Glomerular visceral epithelial cell (primary cell): ENCODE results near the gene TRPV5.
A peak's percentile ranks its signal among the peaks of the same experiment; 100 is the strongest.

Experiments
- DNase-seq: peaks from one replicate; pipeline ENCODE4 v3.0.0-alpha.2; 2016; ENCODE audit errors: extremely low spot score

Gene TRPV5

DNA sequence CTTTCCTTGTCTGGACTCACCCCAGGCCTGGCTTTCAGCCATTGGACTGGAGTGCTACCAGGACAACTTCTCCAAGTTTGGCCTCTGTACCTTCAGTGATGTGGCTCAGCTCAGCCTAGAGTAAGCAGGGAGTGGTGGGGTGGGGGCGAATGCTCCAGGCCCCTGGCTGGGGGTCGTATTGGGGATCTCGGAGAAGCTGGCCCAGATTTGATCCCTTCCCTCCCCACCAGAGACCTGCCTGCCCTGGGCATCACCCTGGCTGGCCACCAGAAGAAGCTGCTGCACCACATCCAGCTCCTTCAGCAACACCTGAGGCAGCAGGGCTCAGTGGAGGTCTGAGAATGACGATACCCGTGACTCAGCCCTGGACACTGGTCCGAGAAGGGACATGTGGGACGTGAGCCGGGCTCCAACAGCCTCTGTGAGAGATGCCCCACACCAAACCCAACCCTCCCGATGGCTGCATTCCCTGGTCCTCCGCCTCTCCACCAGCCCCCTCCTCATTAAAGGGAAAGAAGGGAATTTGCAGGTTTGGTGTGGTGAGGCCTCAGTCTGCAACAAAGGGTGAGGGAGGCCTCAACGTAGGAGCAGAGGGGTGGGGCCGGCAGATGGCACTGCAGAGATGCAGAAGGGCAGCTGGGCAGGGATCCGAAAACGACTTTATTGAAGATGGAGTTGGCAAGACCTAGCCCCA is 62.8 kb downstream of the TRPV5 start:
- DNase-seq = no peak

- DNase-seq = no peak
These were observed 63.4 kb downstream of the TRPV5 start for GRCh38 chr7:142870147-142870559.

GRCh38 chr7:142869434-142869833 is 64.1 kb downstream of the TRPV5 start:
- DNase-seq = no peak

- no peak for DNase-seq
These were observed 64.5 kb downstream of the TRPV5 start for GRCh38 chr7:142868986-142869415.

GRCh38 chr7:142868188-142868985 is 65.2 kb downstream of the TRPV5 start:
- no peak for DNase-seq

DNA sequence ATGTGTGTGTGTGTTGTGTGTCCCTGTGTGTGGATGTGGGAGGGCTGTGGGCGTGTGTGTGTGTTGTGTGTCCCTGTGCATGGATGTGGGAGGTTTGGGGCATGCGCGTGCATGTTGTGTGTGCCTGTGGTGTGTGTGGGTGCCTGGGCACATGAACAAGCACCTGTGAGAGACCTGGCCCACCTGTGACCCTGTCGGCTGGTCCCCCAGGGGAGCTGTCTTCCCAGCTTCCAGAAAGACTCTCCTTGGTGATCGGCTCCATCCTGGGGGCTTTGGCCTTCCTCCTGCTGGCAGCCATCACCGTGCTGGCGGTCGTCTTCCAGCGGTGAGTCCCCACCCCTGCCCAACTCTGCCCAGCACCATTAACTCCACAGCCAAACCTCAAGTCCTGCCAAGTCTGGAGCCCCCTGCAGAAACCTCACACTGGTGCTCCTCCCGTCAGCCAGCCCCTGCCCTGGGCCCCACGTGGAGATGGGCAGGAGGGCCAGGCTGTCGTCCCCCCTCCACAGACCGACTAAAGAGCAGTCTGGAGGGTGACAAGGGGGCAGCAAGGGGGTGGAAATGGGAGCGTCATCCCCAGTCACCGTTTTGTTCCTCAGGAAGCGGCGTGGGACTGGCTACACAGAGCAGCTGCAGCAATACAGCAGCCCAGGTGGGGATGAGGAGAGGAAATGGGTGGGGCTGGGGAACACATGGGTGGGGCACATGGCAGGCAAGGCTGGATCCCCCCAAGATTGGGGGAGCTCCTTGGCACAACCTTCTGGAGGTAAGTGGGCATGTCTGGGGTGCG is 66.0 kb downstream of the TRPV5 start:
- no peak for DNase-seq

DNA sequence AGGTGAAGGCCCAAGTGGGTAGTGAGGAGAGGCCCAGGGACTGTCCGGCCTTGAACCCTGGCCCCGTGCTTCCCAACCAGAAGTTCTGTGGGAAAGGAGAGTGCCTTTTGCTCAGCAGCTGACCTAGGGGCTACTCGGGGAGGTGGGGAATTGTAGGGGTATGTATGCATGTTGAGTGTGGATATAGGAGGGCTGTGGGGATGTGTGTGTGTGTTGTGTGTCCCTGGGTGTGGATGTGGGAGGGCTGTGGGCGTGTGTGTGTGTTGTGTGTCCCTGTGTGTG is 66.5 kb downstream of the TRPV5 start:
- no peak for DNase-seq

DNA sequence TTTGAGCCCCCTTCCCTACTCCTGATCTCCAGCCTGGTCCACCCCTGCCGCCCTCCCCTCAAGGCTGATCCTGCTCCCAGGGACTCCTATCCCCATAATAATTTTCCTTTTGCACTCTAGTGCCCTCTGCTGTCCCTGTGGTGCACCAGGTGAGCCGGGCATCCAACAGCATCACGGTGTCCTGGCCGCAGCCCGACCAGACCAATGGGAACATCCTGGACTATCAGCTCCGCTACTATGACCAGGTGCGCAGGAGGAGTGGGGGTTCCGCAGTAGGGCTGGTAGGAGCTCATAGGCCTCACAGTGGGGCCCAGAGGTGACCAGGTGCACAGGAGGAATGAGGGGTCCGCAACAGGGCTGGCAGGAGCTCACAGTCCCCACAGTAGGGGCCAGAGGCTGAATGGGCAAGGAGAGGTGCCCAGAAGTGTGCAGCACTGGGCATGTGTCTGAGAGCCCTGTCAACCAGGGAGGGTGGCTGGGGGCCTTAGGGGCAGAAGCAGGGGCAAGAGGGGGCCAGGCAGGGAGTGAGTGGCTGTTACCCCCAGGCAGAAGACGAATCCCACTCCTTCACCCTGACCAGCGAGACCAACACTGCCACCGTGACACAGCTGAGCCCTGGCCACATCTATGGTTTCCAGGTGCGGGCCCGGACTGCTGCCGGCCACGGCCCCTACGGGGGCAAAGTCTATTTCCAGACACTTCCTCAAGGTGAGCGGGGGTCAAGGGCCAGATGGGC is 67.0 kb downstream of the TRPV5 start:
- peak; percentile 12 for DNase-seq

DNA sequence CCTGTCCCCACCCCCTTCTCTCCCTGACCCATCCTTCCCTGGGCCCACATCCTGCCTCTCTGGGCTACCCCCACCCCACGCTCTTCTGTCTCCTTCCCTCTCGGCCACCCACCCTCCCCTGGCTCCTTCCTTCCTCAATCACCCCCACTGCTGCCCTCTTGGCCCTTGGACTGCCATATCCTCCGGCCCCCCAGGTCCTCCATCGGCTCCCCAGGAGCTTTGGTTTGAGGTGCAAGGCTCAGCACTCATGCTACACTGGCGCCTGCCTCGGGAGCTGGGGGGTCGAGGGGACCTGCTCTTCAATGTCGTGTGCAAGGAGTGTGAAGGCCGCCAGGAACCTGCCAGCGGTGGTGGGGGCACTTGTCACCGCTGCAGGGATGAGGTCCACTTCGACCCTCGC is 67.8 kb downstream of the TRPV5 start:
- DNase-seq = no peak

DNA sequence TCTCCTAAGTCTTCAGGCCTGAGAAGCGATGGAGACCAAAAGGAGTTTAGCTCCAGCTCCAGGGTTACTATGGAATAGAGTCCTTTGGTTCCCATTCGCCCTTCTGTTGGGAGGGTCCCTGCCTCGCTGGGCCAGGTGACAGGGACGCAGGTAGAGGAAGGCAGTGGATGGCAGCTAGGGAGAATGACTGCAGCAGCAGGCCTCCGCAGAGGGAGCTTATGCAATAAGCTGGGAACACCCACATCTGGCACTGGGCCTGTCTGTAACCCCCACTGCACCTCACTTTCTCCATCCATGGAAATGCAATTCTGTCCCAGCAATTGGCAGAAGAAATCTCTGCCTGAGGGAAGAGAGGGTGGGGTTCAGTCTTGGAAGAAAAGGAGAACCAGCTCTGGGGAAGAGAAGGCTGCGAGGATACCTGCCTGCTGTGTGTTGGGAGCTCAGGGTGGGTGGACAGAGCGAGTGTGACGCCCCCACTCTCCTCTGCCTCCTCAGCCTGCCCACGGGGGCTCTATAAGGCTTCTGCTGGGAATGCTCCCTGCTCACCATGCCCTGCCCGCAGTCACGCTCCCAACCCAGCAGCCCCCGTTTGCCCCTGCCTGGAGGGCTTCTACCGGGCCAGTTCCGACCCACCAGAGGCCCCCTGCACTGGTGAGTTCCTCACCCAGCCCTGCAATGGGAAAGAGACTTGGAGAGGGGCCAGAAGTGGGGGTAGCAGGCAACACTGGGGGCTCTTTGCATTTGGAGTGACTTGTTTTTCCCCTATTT is 68.4 kb downstream of the TRPV5 start:
- no peak for DNase-seq

DNA sequence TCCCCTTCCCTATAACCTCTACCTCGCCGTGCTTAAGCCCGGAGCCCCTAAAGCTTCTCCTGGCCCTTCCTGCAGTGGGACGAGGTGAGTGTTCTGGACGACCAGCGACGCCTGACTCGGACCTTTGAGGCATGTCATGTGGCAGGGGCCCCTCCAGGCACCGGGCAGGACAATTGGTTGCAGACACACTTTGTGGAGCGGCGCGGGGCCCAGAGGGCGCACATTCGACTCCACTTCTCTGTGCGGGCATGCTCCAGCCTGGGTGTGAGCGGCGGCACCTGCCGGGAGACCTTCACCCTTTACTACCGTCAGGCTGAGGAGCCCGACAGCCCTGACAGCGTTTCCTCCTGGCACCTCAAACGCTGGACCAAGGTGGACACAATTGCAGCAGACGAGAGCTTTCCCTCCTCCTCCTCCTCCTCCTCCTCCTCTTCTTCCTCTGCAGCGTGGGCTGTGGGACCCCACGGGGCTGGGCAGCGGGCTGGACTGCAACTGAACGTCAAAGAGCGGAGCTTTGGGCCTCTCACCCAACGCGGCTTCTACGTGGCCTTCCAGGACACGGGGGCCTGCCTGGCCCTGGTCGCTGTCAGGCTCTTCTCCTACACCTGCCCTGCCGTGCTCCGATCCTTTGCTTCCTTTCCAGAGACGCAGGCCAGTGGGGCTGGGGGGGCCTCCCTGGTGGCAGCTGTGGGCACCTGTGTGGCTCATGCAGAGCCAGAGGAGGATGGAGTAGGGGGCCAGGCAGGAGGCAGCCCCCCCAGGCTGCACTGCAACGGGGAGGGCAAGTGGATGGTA is 69.5 kb downstream of the TRPV5 start:
- no peak for DNase-seq

GRCh38 chr7:142862786-142863400 is 70.7 kb downstream of the TRPV5 start:
- no peak for DNase-seq

DNA sequence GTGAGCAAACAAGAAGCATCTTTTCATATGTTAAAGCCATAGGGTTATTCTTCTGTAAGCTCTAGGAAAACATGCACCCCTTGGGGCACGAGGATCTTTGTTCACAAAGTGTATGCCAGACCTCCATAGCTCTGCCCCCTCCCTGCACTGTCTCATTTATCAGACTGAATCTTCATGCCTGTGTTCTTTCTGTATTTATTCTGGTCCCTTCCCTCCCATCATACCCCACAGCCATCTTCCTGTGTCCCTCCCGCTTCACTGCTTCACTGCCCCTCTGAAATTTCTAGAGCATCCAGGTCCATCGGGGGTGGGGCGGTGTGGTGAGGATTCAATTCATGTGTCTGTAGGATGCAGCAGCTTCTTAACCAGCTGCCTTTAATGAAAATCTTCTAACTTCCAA is 71.2 kb downstream of the TRPV5 start:
- DNase-seq = no peak

DNA sequence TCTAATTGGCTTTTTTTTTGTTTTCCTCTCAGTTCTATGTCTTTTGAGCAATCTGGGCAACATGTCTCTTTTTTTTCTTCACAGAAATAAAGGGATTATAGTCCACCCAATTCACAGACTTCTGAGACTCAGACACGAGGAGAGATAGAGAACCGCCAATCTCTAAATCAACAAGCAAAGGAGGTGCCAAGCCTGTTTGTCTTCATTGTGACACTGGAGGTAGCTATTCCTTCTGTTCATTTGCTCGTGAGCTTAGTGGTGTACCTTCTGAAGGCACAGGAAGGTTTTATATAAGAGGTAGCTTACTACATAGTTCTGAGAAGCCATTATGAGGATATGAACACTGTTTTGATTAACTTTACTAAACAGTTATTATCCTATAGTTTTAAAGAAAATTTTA is 72.6 kb downstream of the TRPV5 start:
- DNase-seq = no peak

GRCh38 chr7:142859829-142860228 is 73.7 kb downstream of the TRPV5 start:
- no peak for DNase-seq

- no peak for DNase-seq
These were observed 74.1 kb downstream of the TRPV5 start for GRCh38 chr7:142859411-142859810.
